OCI-LY1 (cell line): ENCODE measurements around the gene PRRC1.

Experiments
- EZH2 ChIP-seq: fragments of 200-600 bp; sonication (generic), shearing (Covaris generic); IDR thresholded peaks from 2 replicates; pipeline ENCODE4 v1.8.0; 2017; ENCODE audit warnings: borderline replicate concordance, mixed run types, mild to moderate bottlenecking, antibody characterized with exemption, low read length, moderate library complexity, mixed read lengths
- TF ChIP-seq, protein P1 (sequence below): fragments of 200-600 bp; sonication (generic), shearing (Covaris generic); IDR thresholded peaks from 2 replicates; pipeline ENCODE4 v1.5.1; 2017; ENCODE audit warnings: mild to moderate bottlenecking, antibody characterized with exemption, low read length, moderate library complexity, mixed read lengths

DNA sequence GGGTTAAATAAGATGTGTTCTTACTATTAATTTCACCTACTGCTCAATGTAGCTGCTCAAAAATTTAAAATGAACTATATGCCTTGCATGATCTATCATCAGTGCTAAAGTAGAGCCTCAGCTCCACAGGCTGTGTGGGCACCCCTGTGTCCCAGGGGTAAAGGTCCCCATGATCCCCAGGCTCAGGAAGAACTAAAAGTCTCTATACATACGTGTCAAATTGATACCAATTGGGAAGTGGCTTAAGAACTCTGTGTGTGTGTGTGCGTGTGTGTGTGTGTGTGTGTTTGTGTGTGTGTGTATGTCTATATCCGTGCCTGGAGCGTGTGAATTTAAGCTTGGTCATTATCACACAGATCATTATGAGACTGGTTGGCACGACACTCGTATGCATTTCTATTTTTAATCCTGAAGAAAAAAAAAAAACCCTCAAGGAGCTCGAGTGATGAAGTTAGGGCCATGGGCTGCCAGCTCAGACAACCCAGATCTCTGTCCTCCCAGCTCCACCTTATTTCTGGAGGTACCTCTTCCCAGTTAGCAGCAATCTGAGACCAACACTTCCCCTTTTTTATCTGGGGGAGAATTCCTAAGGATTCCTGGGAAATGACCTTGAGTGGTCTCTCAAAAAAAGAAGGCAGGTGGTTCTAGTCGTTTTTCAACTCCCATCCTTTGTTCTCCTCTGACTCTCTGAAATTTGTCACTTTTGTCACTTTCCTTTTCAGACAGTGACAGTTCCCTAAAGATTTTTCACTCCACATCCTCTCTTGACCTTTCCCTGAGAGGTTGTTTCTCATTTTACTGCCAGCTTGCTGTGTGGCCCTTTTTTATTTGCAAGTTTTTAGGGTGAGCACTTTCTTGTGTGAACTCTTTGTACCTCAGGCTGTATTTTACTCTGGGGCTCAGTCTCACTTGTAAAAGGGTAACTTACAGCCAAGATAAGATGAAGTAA, 85.7 kb downstream of the PRRC1 start:
- no peak for TF ChIP-seq EZH2
- TF ChIP-seq, protein P1, sequence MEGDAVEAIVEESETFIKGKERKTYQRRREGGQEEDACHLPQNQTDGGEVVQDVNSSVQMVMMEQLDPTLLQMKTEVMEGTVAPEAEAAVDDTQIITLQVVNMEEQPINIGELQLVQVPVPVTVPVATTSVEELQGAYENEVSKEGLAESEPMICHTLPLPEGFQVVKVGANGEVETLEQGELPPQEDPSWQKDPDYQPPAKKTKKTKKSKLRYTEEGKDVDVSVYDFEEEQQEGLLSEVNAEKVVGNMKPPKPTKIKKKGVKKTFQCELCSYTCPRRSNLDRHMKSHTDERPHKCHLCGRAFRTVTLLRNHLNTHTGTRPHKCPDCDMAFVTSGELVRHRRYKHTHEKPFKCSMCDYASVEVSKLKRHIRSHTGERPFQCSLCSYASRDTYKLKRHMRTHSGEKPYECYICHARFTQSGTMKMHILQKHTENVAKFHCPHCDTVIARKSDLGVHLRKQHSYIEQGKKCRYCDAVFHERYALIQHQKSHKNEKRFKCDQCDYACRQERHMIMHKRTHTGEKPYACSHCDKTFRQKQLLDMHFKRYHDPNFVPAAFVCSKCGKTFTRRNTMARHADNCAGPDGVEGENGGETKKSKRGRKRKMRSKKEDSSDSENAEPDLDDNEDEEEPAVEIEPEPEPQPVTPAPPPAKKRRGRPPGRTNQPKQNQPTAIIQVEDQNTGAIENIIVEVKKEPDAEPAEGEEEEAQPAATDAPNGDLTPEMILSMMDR = no peak
